ENCODE data around the gene KXD1. TPM values are rescaled to one million over a fixed set of nuclear protein-coding genes. Genes with fewer than 3 reads are reported as not detected.
A peak's percentile ranks its signal among the peaks of the same experiment; 100 is the strongest.

Gene KXD1
- polyA plus RNA-seq (2013, experiment 1 of 2) = 129 TPM
- polyA plus RNA-seq (2013, experiment 2 of 2) = 107 TPM

DNA sequence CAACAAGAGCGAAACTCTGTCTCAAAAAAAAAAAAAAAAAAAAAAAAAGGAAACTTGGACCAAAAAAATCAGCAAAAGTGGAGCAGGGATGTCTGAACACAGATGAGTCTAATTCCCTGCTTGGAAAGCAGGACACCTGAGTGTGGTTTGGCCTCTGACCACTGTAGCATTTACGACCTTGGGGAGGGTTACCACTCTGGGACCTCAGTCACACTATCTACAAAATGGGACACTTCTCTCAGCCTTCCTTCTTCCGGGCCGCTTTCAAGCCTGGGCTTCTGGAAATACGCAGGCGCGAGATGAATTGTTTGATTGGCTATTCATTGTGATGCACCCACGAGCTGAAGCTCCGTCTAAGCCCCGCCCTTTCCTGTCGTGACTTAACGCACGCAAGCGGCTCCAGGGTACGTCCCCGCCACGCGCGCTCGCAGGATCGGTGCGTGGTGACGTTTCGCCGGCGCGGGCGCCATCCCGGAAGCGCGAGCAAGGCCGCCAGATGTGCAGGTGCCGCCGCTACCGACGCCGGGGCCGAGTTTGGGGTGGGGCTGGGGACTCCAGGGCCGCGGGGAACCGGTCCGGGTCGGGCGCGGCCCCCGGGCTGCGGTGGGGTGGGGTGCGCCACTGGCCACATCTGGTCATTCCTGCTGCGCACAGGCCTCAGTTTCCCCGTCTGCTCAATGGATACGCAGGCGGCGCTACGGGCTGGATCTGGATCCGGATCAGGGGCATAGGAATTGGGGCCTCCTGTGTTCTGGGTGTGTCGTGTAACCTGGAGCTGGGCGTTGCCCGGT is at the start of gene KXD1:
TSS of gene KXD1 (plus strand) at position 460 of the 791 bp plus-strand sequence. CDS start 4,187 bp downstream, outside the sequence.
- Histone ChIP-seq H3K27ac (ENCODE audit: low read depth, low read length, severe bottlenecking) (peak within 1 kb of the TSS; percentile 10), H3K9me3 (ENCODE audit: control insufficient read depth, low read length) (no peaks in the 10 kb centered on the region), H3K4me1 (ENCODE audit: control insufficient read depth, insufficient read depth, low read length, poor library complexity, severe bottlenecking) (peaks cover 3% of the 10 kb centered on the region), H3K36me3 (ENCODE audit: control insufficient read depth, insufficient read depth, low read length) (peaks cover 12% of the 10 kb centered on the region), H3K4me3 (ENCODE audit: extremely low read depth, insufficient read depth, low read length, poor library complexity, severe bottlenecking) (peak within 1 kb of the TSS; percentile 71)
- WGBS, 2 experiments (ENCODE audit: insufficient coverage in 2 of 2) = 0 to 1% methylated on average over 36 to 47 of the region's 58 CpGs

DNA sequence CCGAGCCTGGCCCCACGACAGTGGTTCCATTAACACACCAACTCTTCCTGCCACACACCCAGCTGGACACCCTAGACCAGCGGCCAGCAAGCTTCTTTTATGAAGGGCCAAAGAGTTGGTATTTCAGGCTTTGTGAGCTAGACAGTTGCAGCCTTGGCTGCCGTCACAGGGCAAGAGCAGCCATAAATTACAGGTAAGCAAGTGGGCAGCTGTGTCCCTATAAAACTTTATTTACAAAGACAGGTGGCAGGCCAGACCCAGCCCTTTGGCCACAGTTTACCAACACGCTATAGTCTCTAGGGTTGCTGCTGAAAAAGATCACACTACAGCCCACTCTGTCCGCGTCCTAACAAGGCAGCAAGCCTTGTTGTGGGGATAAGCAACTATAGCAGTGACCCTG is 49.1 kb upstream of the KXD1 start:
- Histone ChIP-seq H3K4me3 (ENCODE audit: extremely low read depth, insufficient read depth, low read length, poor library complexity, severe bottlenecking) (no peak overlapping the region), H3K9me3 (ENCODE audit: control insufficient read depth, low read length) (no peaks in the 10 kb centered on the region), H3K36me3 (ENCODE audit: control insufficient read depth, insufficient read depth, low read length) (peaks cover 3% of the 10 kb centered on the region), H3K4me1 (ENCODE audit: control insufficient read depth, insufficient read depth, low read length, poor library complexity, severe bottlenecking) (peaks cover 17% of the 10 kb centered on the region), H3K27ac (ENCODE audit: low read depth, low read length, severe bottlenecking) (no peak overlapping the region)
- 89 to 96% methylated on average over 3 to 4 of the region's 7 CpGs for WGBS, 2 experiments (ENCODE audit: insufficient coverage in 2 of 2)

DNA sequence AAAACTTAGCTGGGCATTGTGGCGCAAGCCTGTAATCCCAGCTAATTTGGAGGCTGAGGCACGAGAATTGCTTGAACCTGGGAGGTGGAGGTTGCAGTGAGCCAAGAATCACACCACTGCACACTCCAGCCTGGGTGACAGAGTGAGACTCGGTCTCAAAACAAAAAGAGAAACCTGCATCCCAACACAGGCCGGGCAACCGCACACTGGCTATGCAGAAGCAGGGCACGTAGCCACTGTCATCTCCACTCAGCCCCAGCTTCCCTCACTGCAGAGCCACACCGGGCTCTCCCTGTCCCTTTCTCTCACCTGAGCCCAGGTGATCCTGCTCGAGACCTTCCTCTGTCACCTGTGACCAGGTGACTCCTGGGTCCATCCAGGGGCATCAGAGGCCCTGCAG is 47.5 kb upstream of the KXD1 start:
- H3K9me3 ChIP-seq (ENCODE audit: control insufficient read depth, low read length) = no peaks in the 10 kb centered on the region
- peaks cover 21% of the 10 kb centered on the region for H3K4me1 ChIP-seq (ENCODE audit: control insufficient read depth, insufficient read depth, low read length, poor library complexity, severe bottlenecking)
- no peak overlapping the region for H3K4me3 ChIP-seq (ENCODE audit: extremely low read depth, insufficient read depth, low read length, poor library complexity, severe bottlenecking)
- 93 to 98% methylated on average over 6 to 8 of the region's 8 CpGs for WGBS, 2 experiments (ENCODE audit: insufficient coverage in 2 of 2)
- no peak overlapping the region for H3K27ac ChIP-seq (ENCODE audit: low read depth, low read length, severe bottlenecking)
- peaks cover 3% of the 10 kb centered on the region for H3K36me3 ChIP-seq (ENCODE audit: control insufficient read depth, insufficient read depth, low read length)

GRCh38 chr19:18513868-18514267 is 43.8 kb upstream of the KXD1 start:
- Histone ChIP-seq H3K27ac (ENCODE audit: low read depth, low read length, severe bottlenecking) (no peak overlapping the region), H3K36me3 (ENCODE audit: control insufficient read depth, insufficient read depth, low read length) (no peaks in the 10 kb centered on the region), H3K4me1 (ENCODE audit: control insufficient read depth, insufficient read depth, low read length, poor library complexity, severe bottlenecking) (peaks cover 16% of the 10 kb centered on the region), H3K9me3 (ENCODE audit: control insufficient read depth, low read length) (no peaks in the 10 kb centered on the region), H3K4me3 (ENCODE audit: extremely low read depth, insufficient read depth, low read length, poor library complexity, severe bottlenecking) (no peak overlapping the region)
- WGBS, 2 experiments (ENCODE audit: insufficient coverage in 2 of 2) = 84 to 89% methylated on average over 8 to 9 of the region's 11 CpGs

DNA sequence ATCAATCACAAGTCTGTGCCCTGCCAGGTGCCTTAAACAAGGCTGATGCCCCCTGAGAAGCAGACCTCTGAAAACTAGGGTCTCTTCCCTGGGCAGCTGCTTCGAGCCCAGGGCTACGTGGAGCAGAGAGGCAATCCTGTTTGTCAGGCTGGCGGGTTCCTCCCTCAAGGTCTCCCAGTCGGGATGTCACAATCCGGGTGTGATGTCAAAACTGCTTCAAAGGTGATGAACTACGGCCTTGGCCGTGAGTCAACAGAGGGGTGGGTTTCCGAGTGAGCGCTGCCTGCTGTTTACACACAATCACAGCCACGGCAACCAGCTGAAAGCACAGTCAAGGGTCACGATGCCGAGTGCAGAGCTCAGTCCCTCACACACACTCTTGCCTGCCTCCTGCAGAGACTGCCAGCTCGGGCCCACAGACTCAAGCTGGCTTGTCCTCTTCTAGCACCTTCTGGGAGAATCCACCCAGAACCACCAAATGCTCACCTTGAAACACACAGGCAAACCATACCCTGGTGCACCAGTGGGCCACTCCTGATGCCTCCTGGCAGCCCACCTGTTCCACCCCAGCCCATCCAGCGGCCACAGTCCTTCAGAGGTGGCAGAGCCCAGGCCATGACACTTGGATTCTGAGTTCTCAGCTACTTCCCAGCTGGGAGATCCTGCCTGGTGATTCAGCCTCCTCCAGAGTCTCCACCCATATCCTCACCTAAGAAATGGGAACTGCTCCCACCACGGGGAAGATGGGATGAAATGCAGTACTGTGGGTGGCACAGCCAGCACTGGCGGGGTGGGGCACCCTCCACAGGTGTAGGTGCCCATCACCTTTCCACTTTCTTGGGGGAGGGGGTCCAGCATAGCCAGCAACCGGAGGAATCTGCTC is 42.6 kb upstream of the KXD1 start:
- WGBS, 2 experiments (ENCODE audit: insufficient coverage in 2 of 2) = 82 to 83% methylated on average over 15 to 16 of the region's 17 CpGs
- Histone ChIP-seq H3K4me1 (ENCODE audit: control insufficient read depth, insufficient read depth, low read length, poor library complexity, severe bottlenecking) (peaks cover 24% of the 10 kb centered on the region), H3K4me3 (ENCODE audit: extremely low read depth, insufficient read depth, low read length, poor library complexity, severe bottlenecking) (no peak overlapping the region)

GRCh38 chr19:18515959-18516358 is 41.7 kb upstream of the KXD1 start:
- Histone ChIP-seq H3K27ac (ENCODE audit: low read depth, low read length, severe bottlenecking) (no peak overlapping the region), H3K36me3 (ENCODE audit: control insufficient read depth, insufficient read depth, low read length) (peaks cover 4% of the 10 kb centered on the region), H3K4me3 (ENCODE audit: extremely low read depth, insufficient read depth, low read length, poor library complexity, severe bottlenecking) (no peak overlapping the region), H3K4me1 (ENCODE audit: control insufficient read depth, insufficient read depth, low read length, poor library complexity, severe bottlenecking) (peaks cover 24% of the 10 kb centered on the region), H3K9me3 (ENCODE audit: control insufficient read depth, low read length) (no peaks in the 10 kb centered on the region)
- WGBS, 2 experiments (ENCODE audit: insufficient coverage in 2 of 2) = 74 to 85% methylated on average over 5 of the region's 5 CpGs

More for the DNA sequence above, 42.6 kb upstream of the KXD1 start:
- Histone ChIP-seq H3K27ac (ENCODE audit: low read depth, low read length, severe bottlenecking) (no peak overlapping the region), H3K36me3 (ENCODE audit: control insufficient read depth, insufficient read depth, low read length) (peaks cover 4% of the 10 kb centered on the region), H3K9me3 (ENCODE audit: control insufficient read depth, low read length) (no peaks in the 10 kb centered on the region)

DNA sequence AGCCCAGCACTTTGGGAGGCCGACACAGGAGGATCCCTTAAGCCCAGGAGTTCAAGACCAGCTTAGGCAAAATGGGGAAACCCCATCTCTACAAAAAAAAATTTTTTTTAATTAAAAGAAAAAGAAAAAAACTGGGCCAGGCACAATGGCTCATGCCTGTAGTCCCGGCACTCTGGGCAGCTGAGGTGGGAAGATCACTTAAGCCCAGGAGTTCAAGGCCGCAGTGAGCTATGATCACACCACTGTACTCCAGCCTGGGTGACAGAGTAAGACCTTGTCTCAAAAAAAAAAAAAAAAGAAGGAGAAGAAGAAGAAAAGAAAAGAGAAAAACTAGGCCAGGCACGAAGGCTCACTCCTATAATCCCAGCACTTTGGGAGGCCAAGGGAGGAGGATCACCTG is 40.1 kb upstream of the KXD1 start:
- 91 to 96% methylated on average over 3 to 4 of the region's 4 CpGs for WGBS, 2 experiments (ENCODE audit: insufficient coverage in 2 of 2)
- H3K36me3 ChIP-seq (ENCODE audit: control insufficient read depth, insufficient read depth, low read length) = peaks cover 4% of the 10 kb centered on the region

DNA sequence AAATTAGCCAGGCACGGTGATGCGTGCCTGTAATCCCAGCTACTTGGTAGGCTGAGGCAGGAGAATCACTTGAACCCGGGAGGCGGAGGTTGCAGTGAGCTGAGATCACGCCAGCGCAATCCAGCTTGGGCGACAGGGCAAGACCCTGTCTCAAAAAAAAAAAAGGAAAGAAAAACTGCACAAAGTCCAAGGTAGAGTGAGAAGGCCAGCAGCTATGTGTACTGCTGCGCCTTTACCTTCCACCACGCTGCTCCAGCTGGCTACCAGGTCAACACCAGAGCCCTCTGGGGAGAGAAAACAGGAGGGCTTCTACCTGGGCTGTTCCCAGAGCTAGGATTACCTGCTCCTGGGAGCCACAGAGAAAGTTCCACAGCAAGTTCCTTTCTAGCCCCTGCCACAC is 39.0 kb upstream of the KXD1 start:
- Histone ChIP-seq H3K4me3 (ENCODE audit: extremely low read depth, insufficient read depth, low read length, poor library complexity, severe bottlenecking) (no peak overlapping the region), H3K27ac (ENCODE audit: low read depth, low read length, severe bottlenecking) (no peak overlapping the region), H3K4me1 (ENCODE audit: control insufficient read depth, insufficient read depth, low read length, poor library complexity, severe bottlenecking) (peaks cover 24% of the 10 kb centered on the region), H3K9me3 (ENCODE audit: control insufficient read depth, low read length) (no peaks in the 10 kb centered on the region), H3K36me3 (ENCODE audit: control insufficient read depth, insufficient read depth, low read length) (peaks cover 4% of the 10 kb centered on the region)
- 94 to 97% methylated on average over 9 of the region's 9 CpGs for WGBS, 2 experiments (ENCODE audit: insufficient coverage in 2 of 2)

More for the DNA sequence above, 40.1 kb upstream of the KXD1 start:
- H3K4me1 ChIP-seq (ENCODE audit: control insufficient read depth, insufficient read depth, low read length, poor library complexity, severe bottlenecking) = peaks cover 24% of the 10 kb centered on the region
- H3K4me3 ChIP-seq (ENCODE audit: extremely low read depth, insufficient read depth, low read length, poor library complexity, severe bottlenecking) = no peak overlapping the region
- no peak overlapping the region for H3K27ac ChIP-seq (ENCODE audit: low read depth, low read length, severe bottlenecking)
- H3K9me3 ChIP-seq (ENCODE audit: control insufficient read depth, low read length) = no peaks in the 10 kb centered on the region

GRCh38 chr19:18519962-18520847 is 37.5 kb upstream of the KXD1 start:
- H3K27ac ChIP-seq (ENCODE audit: low read depth, low read length, severe bottlenecking) = peak overlapping the region; percentile 98
- peaks cover 4% of the 10 kb centered on the region for H3K36me3 ChIP-seq (ENCODE audit: control insufficient read depth, insufficient read depth, low read length)
- WGBS, 2 experiments (ENCODE audit: insufficient coverage in 2 of 2) = 26 to 28% methylated on average over 11 to 12 of the region's 22 CpGs
- H3K4me3 ChIP-seq (ENCODE audit: extremely low read depth, insufficient read depth, low read length, poor library complexity, severe bottlenecking) = peak overlapping the region; percentile 96
- peaks cover 17% of the 10 kb centered on the region for H3K4me1 ChIP-seq (ENCODE audit: control insufficient read depth, insufficient read depth, low read length, poor library complexity, severe bottlenecking)
- no peaks in the 10 kb centered on the region for H3K9me3 ChIP-seq (ENCODE audit: control insufficient read depth, low read length)
